Activated CD4-positive, CD25-positive, alpha-beta regulatory T cell treated with anti-CD3 and anti-CD28 coated beads, Interleukin-2, amount 50 U/mL, for 24 hours (primary cell): Measurements from ENCODE around the gene ODAD2.
A peak's percentile ranks its signal among the peaks of the same experiment; 100 is the strongest.

Source experiments
- ATAC-seq, 2 donors: fragments of 150-1000 bp; cut with Tn5 transposase; one replicate each; pipeline ENCODE4 v1.10.0; 2021; ENCODE audit warnings: mild to moderate bottlenecking in 1 of 2, moderate library complexity in 1 of 2

The ODAD2 gene

GRCh38 chr10:27833792-27834191 is 165.1 kb downstream of the ODAD2 start:
- ATAC-seq = no peak

DNA sequence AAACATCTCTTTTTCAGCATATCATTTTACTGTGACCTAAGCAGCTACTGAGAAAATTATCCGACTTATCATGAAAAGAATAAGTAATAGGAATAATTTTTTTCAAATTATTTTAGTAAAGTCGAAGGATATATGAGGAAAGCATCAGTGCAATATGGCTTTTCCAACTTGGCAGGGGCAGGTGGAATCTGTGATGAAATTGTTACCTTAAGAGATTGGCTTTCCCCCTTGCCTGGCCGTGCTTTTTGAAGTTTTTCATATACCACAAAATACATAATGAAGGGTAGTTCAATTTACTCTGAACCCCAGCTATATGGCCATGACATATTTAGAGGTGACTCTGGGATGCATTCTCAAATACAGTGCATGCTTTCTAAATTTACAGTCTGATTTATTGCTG is 166.1 kb downstream of the ODAD2 start:
- ATAC-seq = no peak

DNA sequence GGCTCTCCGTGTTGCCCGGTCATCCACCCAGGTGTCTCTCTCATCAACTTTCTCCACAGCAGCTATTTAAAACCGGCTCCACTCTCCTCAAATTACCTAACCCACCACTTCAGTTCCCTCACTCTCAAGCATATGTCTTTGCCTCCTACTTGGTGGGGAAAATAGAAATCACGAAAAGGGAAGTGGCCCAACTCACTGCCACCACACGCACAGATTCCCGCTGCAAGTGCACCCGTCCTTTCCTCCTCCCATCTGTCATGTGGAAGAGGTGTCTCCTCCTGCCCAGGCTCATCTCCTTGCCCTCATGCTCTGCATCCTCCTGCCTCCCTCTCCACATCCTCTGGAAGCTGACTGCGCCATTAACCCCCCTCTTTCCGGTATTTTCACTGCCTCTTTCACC is 172.5 kb downstream of the ODAD2 start:
- no peak for ATAC-seq

- no peak for ATAC-seq
Measured at GRCh38 chr10:27822301-27822700, 176.6 kb downstream of the ODAD2 start.

DNA sequence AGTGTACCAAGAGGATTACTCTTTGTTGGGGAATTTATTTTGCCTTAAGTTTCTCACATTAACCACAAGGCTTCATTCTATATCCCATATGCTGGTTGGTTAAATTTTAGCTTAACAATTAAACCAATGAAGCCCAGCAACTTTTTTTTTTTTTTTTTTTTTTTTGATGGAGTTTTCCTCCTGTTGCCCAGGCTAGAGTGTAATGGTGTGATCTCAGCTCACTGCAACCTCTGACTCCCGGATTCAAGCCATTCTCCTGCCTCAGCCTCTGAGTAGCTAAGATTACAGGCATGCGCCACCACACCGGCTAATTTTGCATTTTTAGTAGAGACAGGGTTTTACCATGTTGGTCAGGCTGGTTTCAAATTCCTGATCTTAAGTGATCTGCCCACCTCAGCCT is 178.2 kb downstream of the ODAD2 start:
- no peak for ATAC-seq

DNA sequence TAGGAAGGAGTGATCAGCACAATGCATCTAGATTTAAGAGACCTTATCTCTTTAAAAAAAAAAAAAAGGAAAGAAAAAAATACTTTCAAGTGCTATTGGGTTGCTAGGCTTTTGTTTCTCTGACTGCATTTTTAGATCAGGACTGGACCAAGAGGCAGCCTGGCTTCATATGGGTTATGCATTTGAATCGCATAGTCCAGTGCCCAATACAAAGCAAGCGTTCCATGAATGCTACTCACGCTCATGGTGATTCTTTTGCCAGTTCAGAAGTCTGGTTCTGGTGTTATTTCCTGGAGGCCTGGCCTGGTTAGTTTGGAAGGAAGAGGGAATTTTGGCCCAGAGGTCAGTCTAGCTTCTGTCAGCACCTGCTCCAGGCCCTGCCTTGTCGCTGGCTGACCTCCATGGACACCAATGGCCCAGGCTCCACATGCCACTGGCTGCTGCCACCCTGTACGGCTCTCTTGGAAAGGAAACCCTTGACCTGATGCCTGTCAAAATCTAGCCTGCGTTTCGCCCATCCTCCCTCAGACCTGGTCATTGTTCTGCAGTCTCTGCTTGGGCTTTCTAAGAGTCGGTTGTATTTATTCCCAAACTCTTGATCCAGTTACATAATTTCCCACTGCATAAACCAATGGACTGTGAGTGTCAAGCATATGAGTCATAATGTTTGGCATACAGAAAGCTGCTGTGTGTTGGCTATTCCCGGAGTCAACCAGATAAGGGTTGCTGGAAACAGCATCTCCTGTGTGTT is 178.9 kb downstream of the ODAD2 start:
- no peak for ATAC-seq

DNA sequence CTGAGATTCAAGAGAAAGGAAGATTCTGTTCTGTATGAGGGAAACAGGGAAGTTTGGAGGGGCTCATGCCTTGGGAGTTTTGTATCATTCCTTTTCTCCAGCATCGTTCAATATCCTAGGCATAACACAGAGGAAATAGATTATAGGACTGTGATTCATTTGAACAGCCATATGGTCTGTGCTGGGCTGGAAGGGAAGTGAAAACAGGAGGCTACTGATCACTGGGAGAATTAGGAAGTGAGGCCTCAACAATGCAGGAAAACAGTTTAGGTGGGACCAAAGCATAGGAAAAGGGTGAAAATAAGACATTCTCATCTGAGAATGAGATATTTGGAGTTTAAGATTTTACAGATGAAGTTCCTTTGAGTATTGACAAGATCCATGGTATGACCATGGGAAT is 182.6 kb downstream of the ODAD2 start:
- ATAC-seq = no peak

DNA sequence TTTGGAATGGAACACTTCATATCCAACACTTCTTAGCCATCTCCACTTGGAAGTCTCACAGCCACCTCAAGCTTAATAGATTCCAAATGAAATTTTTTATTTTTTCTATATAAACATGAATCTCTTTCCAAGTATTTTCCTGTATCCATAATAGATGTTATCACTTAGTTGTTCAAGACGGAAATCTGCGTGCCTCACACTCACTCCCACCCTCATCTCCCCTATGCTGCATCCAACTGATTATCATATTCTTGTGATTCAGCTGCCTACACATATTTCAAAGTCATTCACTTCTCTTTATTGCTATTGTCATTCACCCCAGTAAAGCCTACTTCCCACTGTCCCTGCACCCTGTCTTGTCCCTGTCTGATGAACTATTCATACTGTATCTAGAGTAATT is 183.0 kb downstream of the ODAD2 start:
- ATAC-seq = no peak

- no peak for ATAC-seq
Measured at GRCh38 chr10:27815261-27815660, 183.6 kb downstream of the ODAD2 start.

DNA sequence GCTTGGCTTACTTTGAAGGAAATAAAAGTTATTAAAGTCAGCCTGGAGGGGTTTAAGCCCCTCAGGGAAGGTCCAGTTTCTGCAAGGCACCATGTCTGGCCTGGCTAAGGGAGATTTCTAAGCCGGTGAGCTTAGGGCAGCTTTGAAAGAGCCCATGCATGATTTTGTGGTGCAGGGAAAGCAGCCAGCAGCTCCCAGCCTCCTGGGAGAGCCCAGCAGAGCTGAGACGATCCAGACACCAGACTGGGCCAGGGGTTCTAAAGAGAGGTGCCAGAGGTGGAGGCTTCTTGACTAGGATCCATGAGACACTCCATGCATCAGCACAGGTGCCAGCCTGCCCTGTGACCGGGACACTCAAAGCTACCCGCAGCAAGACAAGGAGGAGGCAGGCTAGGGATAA is 193.7 kb downstream of the ODAD2 start:
- no peak for ATAC-seq

DNA sequence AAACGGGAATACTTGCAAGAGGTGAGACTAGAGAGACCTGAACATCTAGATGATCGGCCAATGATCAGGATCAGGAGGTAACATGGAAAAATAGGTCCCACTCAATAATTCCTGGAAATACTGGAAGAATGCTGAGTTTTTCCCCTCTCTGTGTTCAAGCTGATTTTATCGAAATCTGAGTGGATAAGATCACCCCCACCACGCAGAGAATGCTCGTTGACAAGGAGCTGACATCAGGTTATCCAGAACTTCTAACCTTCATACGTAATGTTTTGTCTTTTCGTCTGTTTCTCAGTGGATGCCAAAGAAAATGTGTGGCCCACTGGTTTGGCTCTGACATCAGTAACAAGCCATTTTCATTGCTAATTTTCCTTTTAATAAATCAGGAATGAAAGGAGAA is 194.7 kb downstream of the ODAD2 start:
- no peak for ATAC-seq

GRCh38 chr10:27801171-27801785 is 197.6 kb downstream of the ODAD2 start:
- no peak for ATAC-seq

DNA sequence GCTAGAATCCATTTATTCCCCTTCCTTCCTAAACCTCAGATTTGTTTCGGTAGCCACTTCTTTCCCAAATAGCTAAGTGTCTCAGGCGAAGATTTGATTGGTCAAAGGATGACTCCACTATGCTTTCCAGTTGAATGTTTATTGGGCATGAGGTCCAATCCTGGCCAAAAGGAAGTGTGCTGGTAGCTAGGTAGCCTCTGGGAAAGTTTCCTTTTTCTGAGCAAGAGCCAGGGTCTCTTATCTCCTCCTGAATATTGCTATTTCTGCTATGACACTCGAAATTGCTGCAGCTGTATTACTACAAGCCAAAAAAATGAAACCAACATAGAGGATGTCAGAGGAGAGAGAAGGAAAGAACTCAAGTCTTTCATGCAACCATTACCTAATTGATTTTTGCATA is 199.8 kb downstream of the ODAD2 start:
- no peak for ATAC-seq

GRCh38 chr10:27794157-27794556 is 204.7 kb downstream of the ODAD2 start:
- ATAC-seq = no peak

DNA sequence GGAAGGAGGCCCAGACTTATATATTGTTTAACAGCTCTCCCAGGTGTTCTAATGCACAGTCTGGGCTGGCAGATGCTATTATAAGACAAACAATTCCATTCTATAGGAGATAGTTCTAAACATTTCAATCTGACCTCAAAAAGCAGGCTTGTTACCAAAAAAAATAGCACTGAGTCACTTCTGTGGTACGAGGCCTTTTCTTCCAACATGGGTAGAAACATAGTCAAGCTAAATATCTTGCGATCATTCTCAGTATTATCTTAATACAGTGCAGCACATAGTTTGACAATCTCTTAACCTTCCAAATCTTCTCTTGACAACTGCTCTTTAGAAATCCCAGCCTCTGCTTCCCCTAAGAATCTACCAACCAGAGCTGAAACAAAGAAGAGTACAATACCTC is 206.7 kb downstream of the ODAD2 start:
- no peak for ATAC-seq

DNA sequence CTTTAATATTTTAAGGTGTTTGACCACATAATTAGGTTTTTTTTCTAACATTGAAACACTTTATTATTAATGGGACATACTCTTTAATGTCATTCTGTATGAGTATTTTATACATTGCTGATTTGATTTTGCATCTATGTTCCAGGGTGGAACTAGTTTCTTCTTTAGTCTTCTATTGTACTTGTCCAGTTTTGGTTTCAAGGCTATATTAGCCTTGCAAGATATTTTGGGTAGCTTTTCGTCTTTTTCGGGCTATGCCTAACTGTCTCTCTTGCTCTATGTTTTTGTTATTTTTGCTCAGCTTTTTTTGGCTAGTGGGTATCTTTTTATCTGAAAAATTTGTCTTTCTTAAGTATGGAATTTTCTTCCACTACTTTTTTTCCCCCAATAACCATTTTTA is 214.6 kb downstream of the ODAD2 start:
- ATAC-seq = no peak

GRCh38 chr10:27783660-27784059 is 215.2 kb downstream of the ODAD2 start:
- peak; percentile 70 to 79 for ATAC-seq

DNA sequence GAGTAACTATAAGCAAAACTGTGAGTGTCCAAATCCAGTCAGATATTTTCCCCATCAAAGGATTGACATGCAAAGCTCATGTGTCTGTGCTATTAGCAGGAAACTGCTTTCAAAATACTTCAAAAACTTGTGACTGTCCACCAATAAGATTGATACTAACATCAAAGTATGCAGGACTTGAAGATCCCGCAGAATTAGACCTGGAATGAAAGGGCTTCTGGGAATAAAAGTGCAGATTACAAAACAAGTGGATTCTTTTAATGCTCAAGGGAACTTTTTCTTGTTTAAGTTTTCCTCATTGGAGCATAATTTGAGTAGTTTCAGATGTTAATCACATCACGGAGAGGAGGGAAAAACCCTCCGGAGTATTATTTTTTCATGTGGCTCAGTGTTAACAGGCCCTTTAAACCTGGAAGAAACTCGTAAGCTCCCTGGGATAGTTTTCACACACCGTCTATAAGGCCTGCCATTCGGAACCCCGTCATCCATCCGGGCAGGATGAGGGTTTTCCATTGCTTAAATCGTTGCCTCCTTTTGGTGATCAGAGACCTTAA is 219.3 kb downstream of the ODAD2 start:
- ATAC-seq = no peak

DNA sequence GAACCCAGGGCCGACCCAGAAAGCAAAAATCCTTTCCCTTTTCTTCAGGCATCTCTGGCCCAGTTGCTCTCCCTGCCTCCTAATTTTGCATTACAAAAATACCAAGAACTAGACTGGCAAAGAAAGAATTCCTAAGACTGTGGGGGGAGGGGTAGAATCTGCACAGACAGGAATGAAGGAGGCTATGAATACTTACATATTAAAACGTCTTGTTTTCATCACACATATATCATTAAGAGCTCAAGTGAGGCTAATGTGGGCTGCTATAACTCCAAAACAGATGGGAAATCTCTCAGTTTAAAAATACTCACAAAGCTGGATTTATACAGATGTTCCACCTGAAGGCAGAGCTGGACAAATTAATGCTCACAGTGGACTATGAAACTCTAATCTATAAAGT is 224.0 kb downstream of the ODAD2 start:
- ATAC-seq = no peak

- no peak for ATAC-seq
Measured at GRCh38 chr10:27771231-27771630, 227.6 kb downstream of the ODAD2 start.

DNA sequence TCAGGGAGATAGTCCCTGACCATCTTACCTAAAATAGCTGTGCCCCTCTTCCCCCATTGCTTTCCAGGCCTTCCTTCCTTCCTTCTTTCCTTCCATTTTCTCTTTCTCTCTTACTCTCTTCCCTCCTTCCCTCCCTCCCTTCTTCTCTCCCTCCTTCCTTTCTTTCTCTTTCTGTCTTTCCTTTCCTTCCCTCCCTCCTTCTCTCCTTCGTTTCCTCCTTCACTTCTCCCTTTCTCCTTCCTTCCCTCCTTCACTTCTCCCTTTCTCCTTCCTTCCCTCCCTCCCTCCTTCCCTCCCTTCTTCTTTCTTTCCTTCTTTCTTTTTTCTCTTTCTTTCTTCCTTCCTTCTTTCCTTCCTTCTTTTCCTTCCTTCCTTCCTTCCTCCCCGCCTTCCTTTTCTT is 228.7 kb downstream of the ODAD2 start:
- no peak for ATAC-seq
